Measurements from ENCODE around the gene FGF7.
"Not testable (repeated sequence)": the region's sequence is repeated elsewhere in the genome, so short reads cannot be mapped to it uniquely, and the experiment has no call there.

Gene FGF7

GRCh38 chr15:49495993-49496753 lies 73.1 kb downstream of the FGF7 start:
- DNase-seq, result no peak

GRCh38 chr15:49501586-49501985 lies 78.5 kb downstream of the FGF7 start:
- no peak for DNase-seq

GRCh38 chr15:49506341-49506740 lies 83.3 kb downstream of the FGF7 start:
- no peak for DNase-seq

GRCh38 chr15:49507261-49507660 lies 84.2 kb downstream of the FGF7 start:
- no peak for DNase-seq

GRCh38 chr15:49512739-49513138 lies 89.7 kb downstream of the FGF7 start:
- DNase-seq, result not testable (repeated sequence)

- no peak for DNase-seq
Measured at GRCh38 chr15:49521802-49522201, 98.8 kb downstream of the FGF7 start.

GRCh38 chr15:49528289-49528688 lies 105.2 kb downstream of the FGF7 start:
- no peak for DNase-seq

- no peak for DNase-seq
Measured at GRCh38 chr15:49530092-49530491, 107.0 kb downstream of the FGF7 start.
